GM18520 (cell line): ENCODE data around the gene HEG1.

ENCODE experiments used
- ATAC-seq: cut with Tn5 transposase; IDR thresholded peaks from one replicate; pipeline ENCODE4 v1.9.1; 2021; ENCODE audit not compliant: unreplicated experiment

HEG1 gene

GRCh38 chr3:124993466-124993865 lies 62.3 kb downstream of the HEG1 start:
- no peak for ATAC-seq

GRCh38 chr3:124992041-124992440 lies 63.8 kb downstream of the HEG1 start:
- no peak for ATAC-seq

GRCh38 chr3:124986192-124987143 lies 69.3 kb downstream of the HEG1 start:
- ATAC-seq, result no peak

- ATAC-seq, result no peak
Observed at GRCh38 chr3:124985349-124985748, 70.4 kb downstream of the HEG1 start.

GRCh38 chr3:124984754-124985153 lies 71.0 kb downstream of the HEG1 start:
- no peak for ATAC-seq

- ATAC-seq, result no peak
Observed at GRCh38 chr3:124982855-124983254, 72.9 kb downstream of the HEG1 start.

- ATAC-seq, result no peak
Observed at GRCh38 chr3:124981472-124981871, 74.3 kb downstream of the HEG1 start.

GRCh38 chr3:124978627-124979026 lies 77.2 kb downstream of the HEG1 start:
- ATAC-seq, result no peak

GRCh38 chr3:124976383-124976782 lies 79.4 kb downstream of the HEG1 start:
- ATAC-seq, result no peak

- no peak for ATAC-seq
Observed at GRCh38 chr3:124974691-124975090, 81.1 kb downstream of the HEG1 start.

GRCh38 chr3:124973290-124973689 lies 82.5 kb downstream of the HEG1 start:
- no peak for ATAC-seq

GRCh38 chr3:124972457-124972856 lies 83.3 kb downstream of the HEG1 start:
- ATAC-seq, result no peak

GRCh38 chr3:124969963-124970722 lies 85.7 kb downstream of the HEG1 start:
- ATAC-seq, result no peak

- no peak for ATAC-seq
Observed at GRCh38 chr3:124969190-124969589, 86.6 kb downstream of the HEG1 start.

GRCh38 chr3:124967964-124968363 lies 87.8 kb downstream of the HEG1 start:
- ATAC-seq, result no peak

- no peak for ATAC-seq
Observed at GRCh38 chr3:124966521-124967445, 89.0 kb downstream of the HEG1 start.

GRCh38 chr3:124965413-124965812 lies 90.4 kb downstream of the HEG1 start:
- no peak for ATAC-seq

- no peak for ATAC-seq
Observed at GRCh38 chr3:124964387-124964786, 91.4 kb downstream of the HEG1 start.

- ATAC-seq, result no peak
Observed at GRCh38 chr3:124963755-124964154, 92.0 kb downstream of the HEG1 start.

- no peak for ATAC-seq
Observed at GRCh38 chr3:124962403-124962940, 93.3 kb downstream of the HEG1 start.

- no peak for ATAC-seq
Observed at GRCh38 chr3:124960698-124961097, 95.1 kb downstream of the HEG1 start.
